HTERT RPE-1 (cell line): Measurements from ENCODE around the gene NR2C2.

ENCODE experiments used
- in situ Hi-C: fragments of 300-500 bp; cut with MboI; formaldehyde crosslinking; loops from 4 replicates; pipeline ENCODE4 v1.14.3; 2020; ENCODE audit warnings: low sequenced_read_pairs

The NR2C2 gene

GRCh38 chr3:14921034-14921616, 26.3 kb upstream of the NR2C2 start:
- in situ Hi-C loops = no loop called here

GRCh38 chr3:14921811-14922705, 25.3 kb upstream of the NR2C2 start:
- in situ Hi-C loops = no loop called here

- in situ Hi-C loops = no loop called here
These were observed 24.5 kb upstream of the NR2C2 start for GRCh38 chr3:14922863-14923262.

GRCh38 chr3:14923476-14923875, 23.9 kb upstream of the NR2C2 start:
- in situ Hi-C loops = no loop called here

GRCh38 chr3:14925729-14926591, 21.4 kb upstream of the NR2C2 start:
- in situ Hi-C loops = no loop called here

GRCh38 chr3:14926592-14926991, 20.8 kb upstream of the NR2C2 start:
- in situ Hi-C loops = no loop called here

- in situ Hi-C loops = no loop called here
These were observed 20.1 kb upstream of the NR2C2 start for GRCh38 chr3:14927308-14927707.

GRCh38 chr3:14929310-14930074, 17.9 kb upstream of the NR2C2 start:
- in situ Hi-C loops = no loop called here

GRCh38 chr3:14933820-14934425, 13.5 kb upstream of the NR2C2 start:
- in situ Hi-C loops = no loop called here

GRCh38 chr3:14935592-14936345, 11.6 kb upstream of the NR2C2 start:
- in situ Hi-C loops = no loop called here

- in situ Hi-C loops = no loop called here
These were observed 8.4 kb upstream of the NR2C2 start for GRCh38 chr3:14938954-14939353.

GRCh38 chr3:14941871-14942270, 5.5 kb upstream of the NR2C2 start:
- in situ Hi-C loops = no loop called here

- in situ Hi-C loops = no loop called here
These were observed 4.3 kb upstream of the NR2C2 start for GRCh38 chr3:14943042-14943441.

GRCh38 chr3:14946236-14946635, 1.1 kb upstream of the NR2C2 start:
- in situ Hi-C loops = no loop called here

GRCh38 chr3:14946739-14947099, 664 bp upstream of the NR2C2 start:
- in situ Hi-C loops = no loop called here

- in situ Hi-C loops = no loop called here
These were observed 664 bp downstream of the NR2C2 start for GRCh38 chr3:14947886-14948608.

GRCh38 chr3:14948609-14949038, 1.2 kb downstream of the NR2C2 start:
- in situ Hi-C loops = no loop called here

- in situ Hi-C loops = no loop called here
These were observed 1.7 kb downstream of the NR2C2 start for GRCh38 chr3:14949126-14949525.

- in situ Hi-C loops = no loop called here
These were observed 2.9 kb downstream of the NR2C2 start for GRCh38 chr3:14950274-14950673.
